Parathyroid adenoma (tissue), 2 donors: ENCODE results near the gene SEC61A2.

Source experiments
- H2AFZ ChIP-seq: fragments of 300-600 bp; sonication (generic); one replicate; pipeline ENCODE4 v1.7.0; 2017; ENCODE audit warnings: antibody characterized with exemption, mild to moderate bottlenecking
- H3K27ac ChIP-seq: fragments of 300-600 bp; sonication (generic); one replicate; pipeline ENCODE4 v1.7.0; 2017
- H3K27me3 ChIP-seq: fragments of 300-600 bp; sonication (generic); one replicate; pipeline ENCODE4 v1.7.0; 2017; ENCODE audit warnings: low read length; ENCODE audit not compliant: control insufficient read depth, insufficient read depth
- H3K36me3 ChIP-seq: fragments of 300-600 bp; sonication (generic); one replicate; pipeline ENCODE4 v1.7.0; 2017; ENCODE audit warnings: low read length; ENCODE audit not compliant: control insufficient read depth, insufficient read depth
- H3K4me1 ChIP-seq: fragments of 300-600 bp; sonication (generic); one replicate; pipeline ENCODE4 v1.7.0; 2017; ENCODE audit warnings: control low read depth
- H3K4me2 ChIP-seq: fragments of 300-600 bp; sonication (generic); one replicate; pipeline ENCODE4 v1.7.0; 2017; ENCODE audit warnings: low read length
- H3K4me3 ChIP-seq: fragments of 300-600 bp; sonication (generic); one replicate; pipeline ENCODE4 v1.7.0; 2017; ENCODE audit warnings: low read depth, low read length
- H3K79me2 ChIP-seq: fragments of 300-600 bp; sonication (generic); one replicate; pipeline ENCODE4 v1.7.0; 2017; ENCODE audit warnings: control low read depth
- H3K9ac ChIP-seq: fragments of 300-600 bp; sonication (generic); one replicate; pipeline ENCODE4 v1.7.0; 2017; ENCODE audit warnings: mild to moderate bottlenecking
- H3K9me3 ChIP-seq: fragments of 300-600 bp; sonication (generic); one replicate; pipeline ENCODE4 v1.7.0; 2017; ENCODE audit warnings: low read length; ENCODE audit not compliant: control insufficient read depth
- CTCF ChIP-seq: fragments of 300-600 bp; sonication (generic); IDR thresholded peaks from one replicate; pipeline ENCODE4 v1.7.0; 2017; ENCODE audit warnings: antibody characterized with exemption, mild to moderate bottlenecking
- donor health status: primary hyperparathyroidism.

The SEC61A2 gene

DNA sequence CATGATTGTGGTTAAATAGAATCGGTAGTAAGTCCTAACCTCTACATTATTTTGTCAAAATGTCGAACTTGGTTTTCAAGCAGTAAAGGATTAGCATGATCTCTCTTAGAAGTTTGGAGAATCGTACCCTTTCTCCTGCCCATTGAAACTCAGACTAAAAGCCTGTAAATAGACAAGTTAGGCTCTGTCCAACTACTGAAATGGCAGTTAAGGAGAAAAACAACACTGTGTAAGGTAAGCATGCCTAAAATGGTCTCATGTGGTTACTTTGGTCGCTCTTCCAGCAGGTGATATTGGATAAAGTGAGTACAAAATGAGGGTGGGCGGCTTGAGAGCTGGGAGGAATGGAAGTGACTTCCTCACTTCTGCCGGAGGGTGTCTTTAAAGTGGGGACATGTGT is 25.0 kb downstream of the SEC61A2 start:
- Histone ChIP-seq H3K4me3 (no peak overlapping the region), H3K4me2 (no peak overlapping the region), H3K4me1 (no peaks in the 10 kb centered on the region), H3K36me3 (no peaks in the 10 kb centered on the region), H3K27me3 (no peaks in the 10 kb centered on the region), H3K27ac (no peak overlapping the region), H3K79me2 (no peaks in the 10 kb centered on the region), H2AFZ (no peak overlapping the region), H3K9ac (no peak overlapping the region), H3K9me3 (no peaks in the 10 kb centered on the region)
- no peak for TF ChIP-seq CTCF

DNA sequence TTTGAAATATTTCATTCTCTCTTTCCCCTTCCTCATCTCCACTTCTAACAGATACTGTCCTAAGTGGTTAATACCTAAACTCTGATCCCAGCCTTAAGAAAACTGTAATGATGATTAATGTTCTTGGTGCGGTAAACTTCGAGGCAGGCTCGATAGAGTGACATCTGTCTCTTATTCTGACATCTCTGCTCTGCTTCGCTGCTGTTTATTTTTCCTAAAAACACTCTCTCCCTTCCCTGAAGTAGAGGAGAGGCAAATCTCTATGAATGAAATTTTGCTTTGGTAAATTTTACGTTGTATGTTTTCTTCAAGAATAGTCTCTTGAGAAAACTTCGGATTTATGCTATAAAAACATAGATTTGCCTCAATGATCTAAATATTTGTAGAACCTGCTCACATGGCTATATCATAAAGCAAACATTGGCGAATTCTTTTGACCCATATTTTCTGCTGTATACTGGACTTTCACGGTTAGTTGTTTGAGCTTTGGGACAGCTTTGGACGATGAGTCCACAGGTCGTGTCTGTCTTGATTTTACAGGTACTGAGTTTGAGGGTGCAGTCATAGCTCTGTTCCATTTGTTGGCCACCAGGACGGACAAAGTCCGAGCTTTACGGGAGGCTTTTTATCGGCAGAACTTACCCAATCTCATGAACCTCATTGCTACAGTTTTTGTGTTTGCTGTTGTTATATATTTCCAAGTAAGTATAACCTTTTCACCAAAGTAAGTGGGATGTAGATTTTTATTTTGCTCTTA is 27.1 kb downstream of the SEC61A2 start:
- Histone ChIP-seq H3K9me3 (no peaks in the 10 kb centered on the region), H3K4me1 (no peaks in the 10 kb centered on the region), H3K27ac (no peak overlapping the region), H3K4me3 (no peak overlapping the region), H3K36me3 (no peaks in the 10 kb centered on the region), H3K79me2 (no peaks in the 10 kb centered on the region), H3K9ac (no peak overlapping the region), H2AFZ (no peak overlapping the region), H3K4me2 (no peak overlapping the region), H3K27me3 (no peaks in the 10 kb centered on the region)
- TF ChIP-seq CTCF = no peak

GRCh38 chr10:12158111-12158510 is 28.6 kb downstream of the SEC61A2 start:
- H3K36me3 ChIP-seq = no peaks in the 10 kb centered on the region
- TF ChIP-seq CTCF = no peak
- H2AFZ ChIP-seq = no peak overlapping the region
- H3K9me3 ChIP-seq = no peaks in the 10 kb centered on the region
- H3K4me1 ChIP-seq = peaks cover 11% of the 10 kb centered on the region
- H3K27ac ChIP-seq = no peak overlapping the region
- no peak overlapping the region for H3K4me3 ChIP-seq
- H3K4me2 ChIP-seq = no peak overlapping the region
- H3K27me3 ChIP-seq = no peaks in the 10 kb centered on the region
- no peak overlapping the region for H3K9ac ChIP-seq
- no peaks in the 10 kb centered on the region for H3K79me2 ChIP-seq

DNA sequence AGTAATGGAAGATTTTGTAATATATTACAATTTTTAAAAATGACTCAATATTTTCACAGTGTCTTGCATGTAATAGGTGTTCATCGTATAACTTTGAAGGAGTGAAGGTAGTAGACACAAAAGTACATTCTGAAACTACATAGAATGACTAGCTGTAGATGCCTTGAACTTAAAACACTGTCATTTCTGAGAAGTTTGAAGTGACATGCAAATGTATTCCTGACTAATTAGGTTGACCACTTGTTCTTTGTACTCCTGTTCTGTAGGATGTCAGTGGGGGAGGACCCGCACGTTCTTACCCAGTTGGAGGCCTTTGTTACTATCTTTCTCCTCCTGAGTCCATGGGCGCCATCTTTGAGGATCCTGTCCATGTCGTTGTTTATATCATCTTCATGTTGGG is 31.2 kb downstream of the SEC61A2 start:
- H3K9me3 ChIP-seq = no peaks in the 10 kb centered on the region
- no peak overlapping the region for H3K4me2 ChIP-seq
- H3K9ac ChIP-seq = no peak overlapping the region
- no peak overlapping the region for H2AFZ ChIP-seq
- no peaks in the 10 kb centered on the region for H3K27me3 ChIP-seq
- no peak overlapping the region for H3K4me3 ChIP-seq
- no peak overlapping the region for H3K27ac ChIP-seq
- TF ChIP-seq CTCF = no peak
- peaks cover 13% of the 10 kb centered on the region for H3K4me1 ChIP-seq
- no peaks in the 10 kb centered on the region for H3K79me2 ChIP-seq
- no peaks in the 10 kb centered on the region for H3K36me3 ChIP-seq

- H3K9me3 ChIP-seq = no peaks in the 10 kb centered on the region
- no peak overlapping the region for H3K4me3 ChIP-seq
- no peak overlapping the region for H3K9ac ChIP-seq
- H3K4me2 ChIP-seq = no peak overlapping the region
- TF ChIP-seq CTCF = no peak
- H3K36me3 ChIP-seq = no peaks in the 10 kb centered on the region
- peaks cover 20% of the 10 kb centered on the region for H3K4me1 ChIP-seq
- no peak overlapping the region for H2AFZ ChIP-seq
- no peaks in the 10 kb centered on the region for H3K79me2 ChIP-seq
- peak overlapping the region; percentile 41 for H3K27ac ChIP-seq
- no peaks in the 10 kb centered on the region for H3K27me3 ChIP-seq
These were observed 33.5 kb downstream of the SEC61A2 start for GRCh38 chr10:12162927-12163326.
